Measurements from ENCODE around the gene NDUFS6.
"Not testable (repeated sequence)": the region's sequence is repeated elsewhere in the genome, so short reads cannot be mapped to it uniquely, and the experiment has no call there.

NDUFS6 gene

GRCh38 chr5:1814183-1815020 lies 13.2 kb downstream of the NDUFS6 start:
- peaks cover 91% of the 10 kb centered on the region for H3K36me3 Mint-ChIP-seq (ENCODE audit: insufficient read depth)
- no peak for ATAC-seq (replicated peaks)
- H3K4me1 Mint-ChIP-seq (ENCODE audit: low read depth in 2 of 2): peaks cover 0 to 4% of the 10 kb centered on the region in 2 donors
- no peak for DNase-seq
- H3K9me3 Mint-ChIP-seq: no peaks in the 10 kb centered on the region
- no peak overlapping the region for H3K4me3 Mint-ChIP-seq
- no peak overlapping the region for H3K27ac Mint-ChIP-seq
- no peaks in the 10 kb centered on the region for H3K27me3 Mint-ChIP-seq

- Mint-ChIP-seq H3K27me3 (no peaks in the 10 kb centered on the region), H3K27ac (no peak overlapping the region), H3K9me3 (no peaks in the 10 kb centered on the region), H3K4me1 (ENCODE audit: low read depth in 2 of 2) (peaks cover 0 to 4% of the 10 kb centered on the region in 2 donors), H3K36me3 (ENCODE audit: insufficient read depth) (peaks cover 83% of the 10 kb centered on the region), H3K4me3 (no peak overlapping the region)
- no peak for ATAC-seq (replicated peaks)
- no peak for DNase-seq
Measured at GRCh38 chr5:1815071-1815786, 14.0 kb downstream of the NDUFS6 start.

GRCh38 chr5:1815881-1816292 lies 14.7 kb downstream of the NDUFS6 start:
- H3K9me3 Mint-ChIP-seq: no peaks in the 10 kb centered on the region
- no peak for DNase-seq
- H3K4me1 Mint-ChIP-seq (ENCODE audit: low read depth in 2 of 2): peaks cover 0 to 4% of the 10 kb centered on the region in 2 donors

GRCh38 chr5:1816495-1817089 lies 15.4 kb downstream of the NDUFS6 start:
- not testable (repeated sequence) for H3K4me3 Mint-ChIP-seq; H3K4me1 Mint-ChIP-seq (ENCODE audit: low read depth in 2 of 2); H3K27me3 Mint-ChIP-seq; DNase-seq; H3K9me3 Mint-ChIP-seq; ATAC-seq (replicated peaks)
- peak overlapping the region in 1 of 2 donors; percentile 13 for H3K27ac Mint-ChIP-seq
- H3K36me3 Mint-ChIP-seq (ENCODE audit: insufficient read depth): peaks cover 73% of the 10 kb centered on the region

More at GRCh38 chr5:1815881-1816292, 14.7 kb downstream of the NDUFS6 start:
- H3K4me3 Mint-ChIP-seq: no peak overlapping the region
- H3K27me3 Mint-ChIP-seq: no peaks in the 10 kb centered on the region
- no peak overlapping the region for H3K27ac Mint-ChIP-seq
- no peak for ATAC-seq (replicated peaks)
- peaks cover 79% of the 10 kb centered on the region for H3K36me3 Mint-ChIP-seq (ENCODE audit: insufficient read depth)

GRCh38 chr5:1817261-1818043 lies 16.2 kb downstream of the NDUFS6 start:
- H3K4me1 Mint-ChIP-seq (ENCODE audit: low read depth in 2 of 2): peaks cover 0 to 2% of the 10 kb centered on the region in 2 donors
- peaks cover 65% of the 10 kb centered on the region for H3K36me3 Mint-ChIP-seq (ENCODE audit: insufficient read depth)
- DNase-seq: no peak
- H3K27me3 Mint-ChIP-seq: no peaks in the 10 kb centered on the region
- H3K9me3 Mint-ChIP-seq: no peaks in the 10 kb centered on the region
- no peak for ATAC-seq (replicated peaks)
- peak overlapping the region in 1 of 2 donors; percentile 13 for H3K27ac Mint-ChIP-seq
- no peak overlapping the region for H3K4me3 Mint-ChIP-seq

GRCh38 chr5:1818784-1819183 lies 17.6 kb downstream of the NDUFS6 start:
- DNase-seq: no peak
- no peaks in the 10 kb centered on the region for H3K9me3 Mint-ChIP-seq
- H3K4me1 Mint-ChIP-seq (ENCODE audit: low read depth in 2 of 2): peaks cover 0 to 2% of the 10 kb centered on the region in 2 donors
- peaks cover 55% of the 10 kb centered on the region for H3K36me3 Mint-ChIP-seq (ENCODE audit: insufficient read depth)
- no peak overlapping the region for H3K4me3 Mint-ChIP-seq
- ATAC-seq (replicated peaks): no peak
- H3K27me3 Mint-ChIP-seq: no peaks in the 10 kb centered on the region
- no peak overlapping the region for H3K27ac Mint-ChIP-seq

GRCh38 chr5:1819458-1819857 lies 18.3 kb downstream of the NDUFS6 start:
- Mint-ChIP-seq H3K4me3 (no peak overlapping the region), H3K4me1 (ENCODE audit: low read depth in 2 of 2) (peaks cover 0 to 2% of the 10 kb centered on the region in 2 donors), H3K9me3 (no peaks in the 10 kb centered on the region), H3K27me3 (no peaks in the 10 kb centered on the region), H3K27ac (no peak overlapping the region), H3K36me3 (ENCODE audit: insufficient read depth) (peaks cover 48% of the 10 kb centered on the region)
- ATAC-seq (replicated peaks) (no peak), DNase-seq (no peak)

- Mint-ChIP-seq H3K9me3 (no peaks in the 10 kb centered on the region), H3K4me3 (no peak overlapping the region), H3K36me3 (ENCODE audit: insufficient read depth) (peaks cover 41% of the 10 kb centered on the region), H3K4me1 (ENCODE audit: low read depth in 2 of 2) (peaks cover 0 to 2% of the 10 kb centered on the region in 2 donors), H3K27ac (no peak overlapping the region), H3K27me3 (no peaks in the 10 kb centered on the region)
- ATAC-seq (replicated peaks) (no peak), DNase-seq (no peak)
Measured at GRCh38 chr5:1820381-1820780, 19.2 kb downstream of the NDUFS6 start.

GRCh38 chr5:1820926-1821325 lies 19.7 kb downstream of the NDUFS6 start:
- peaks cover 0 to 2% of the 10 kb centered on the region in 2 donors for H3K4me1 Mint-ChIP-seq (ENCODE audit: low read depth in 2 of 2)
- H3K9me3 Mint-ChIP-seq: no peaks in the 10 kb centered on the region
- H3K27ac Mint-ChIP-seq: no peak overlapping the region
- H3K4me3 Mint-ChIP-seq: no peak overlapping the region
- ATAC-seq (replicated peaks) (no peak), DNase-seq (no peak)
- H3K27me3 Mint-ChIP-seq: no peaks in the 10 kb centered on the region
- H3K36me3 Mint-ChIP-seq (ENCODE audit: insufficient read depth): peaks cover 40% of the 10 kb centered on the region

GRCh38 chr5:1821862-1822261 lies 20.7 kb downstream of the NDUFS6 start:
- Mint-ChIP-seq H3K27ac (no peak overlapping the region), H3K27me3 (no peaks in the 10 kb centered on the region), H3K4me3 (no peak overlapping the region), H3K4me1 (ENCODE audit: low read depth in 2 of 2) (peaks cover 0 to 2% of the 10 kb centered on the region in 2 donors), H3K36me3 (ENCODE audit: insufficient read depth) (peaks cover 30% of the 10 kb centered on the region), H3K9me3 (no peaks in the 10 kb centered on the region)
- DNase-seq (no peak), ATAC-seq (replicated peaks) (no peak)

GRCh38 chr5:1823381-1824034 lies 22.3 kb downstream of the NDUFS6 start:
- H3K9me3 Mint-ChIP-seq: no peaks in the 10 kb centered on the region
- H3K27me3 Mint-ChIP-seq: no peaks in the 10 kb centered on the region
- ATAC-seq (replicated peaks) (no peak), DNase-seq (no peak)
- H3K4me1 Mint-ChIP-seq (ENCODE audit: low read depth in 2 of 2): peaks cover 0 to 2% of the 10 kb centered on the region in 2 donors
- no peak overlapping the region for H3K4me3 Mint-ChIP-seq
- H3K27ac Mint-ChIP-seq: no peak overlapping the region
- peaks cover 16% of the 10 kb centered on the region for H3K36me3 Mint-ChIP-seq (ENCODE audit: insufficient read depth)

GRCh38 chr5:1824109-1824821 lies 23.1 kb downstream of the NDUFS6 start:
- ATAC-seq (replicated peaks) (no peak), DNase-seq (no peak)
- Mint-ChIP-seq H3K9me3 (no peaks in the 10 kb centered on the region), H3K27ac (no peak overlapping the region), H3K4me3 (no peak overlapping the region), H3K27me3 (no peaks in the 10 kb centered on the region), H3K4me1 (ENCODE audit: low read depth in 2 of 2) (no peaks in the 10 kb centered on the region), H3K36me3 (ENCODE audit: insufficient read depth) (peaks cover 10% of the 10 kb centered on the region)

All from effector memory CD8-positive, alpha-beta T cell (primary cell).